ENCODE measurements around the gene IL4I1. TPM values are rescaled to one million over a fixed set of nuclear protein-coding genes. Genes with fewer than 3 reads are reported as not detected.
A peak's percentile ranks its signal among the peaks of the same experiment; 100 is the strongest.

The IL4I1 gene
- total RNA-seq, 1 experiment from 2014 or later, result not detected

GRCh38 chr19:49853852-49854377, 42.8 kb downstream of the IL4I1 start:
- CTCF ChIA-PET, result no interaction called here
- H3K36me3 Mint-ChIP-seq (ENCODE audit: insufficient read depth, unreplicated experiment), result peaks cover 45% of the 10 kb centered on the region
- H3K4me1 Mint-ChIP-seq (ENCODE audit: insufficient read depth, unreplicated experiment), result peaks cover 27% of the 10 kb centered on the region
- H3K27ac Mint-ChIP-seq (ENCODE audit: low read depth, unreplicated experiment), result no peak overlapping the region
- intact Hi-C loops (cut with micrococcal nuclease), result loop anchor here (5.0 to 10.0 kb wide), 2 partner anchors 87 to 179 kb away; partner anchors contain the start of genes AP2A1 and PRMT1
- TF ChIP-seq CTCF (IDR thresholded peaks at IDR 0.05; ENCODE audit: unreplicated experiment), result no peak
- BruUV-seq (replicated peaks), result no TSS peak
- POLR2A ChIA-PET, result interaction anchor here (1.2 to 4.3 kb wide), 2 partner anchors 13 to 16 kb away, joined by 3 to 40 read pairs; no protein-coding TSS in a partner anchor
- H3K4me3 Mint-ChIP-seq (ENCODE audit: unreplicated experiment), result no peak overlapping the region
- no peak for DNase-seq (ENCODE audit: unreplicated experiment)
- H3K9me3 Mint-ChIP-seq (ENCODE audit: unreplicated experiment), result peaks cover 4% of the 10 kb centered on the region
- H3K27me3 Mint-ChIP-seq (ENCODE audit: insufficient read depth, unreplicated experiment), result no peaks in the 10 kb centered on the region

- TF ChIP-seq CTCF (IDR thresholded peaks at IDR 0.05; ENCODE audit: unreplicated experiment), result no peak
- Mint-ChIP-seq H3K9me3 (ENCODE audit: unreplicated experiment) (peaks cover 6% of the 10 kb centered on the region), H3K27me3 (ENCODE audit: insufficient read depth, unreplicated experiment) (no peaks in the 10 kb centered on the region), H3K4me3 (ENCODE audit: unreplicated experiment) (peak overlapping the region; percentile 84), H3K36me3 (ENCODE audit: insufficient read depth, unreplicated experiment) (peaks cover 37% of the 10 kb centered on the region), H3K4me1 (ENCODE audit: insufficient read depth, unreplicated experiment) (peaks cover 32% of the 10 kb centered on the region), H3K27ac (ENCODE audit: low read depth, unreplicated experiment) (no peak overlapping the region)
- BruUV-seq (replicated peaks), result TSS peak; percentile 55
- DNase-seq (ENCODE audit: unreplicated experiment), result no peak
- intact Hi-C loops (cut with micrococcal nuclease), result loop anchor here (5.0 to 10.0 kb wide), 2 partner anchors 85 to 178 kb away; partner anchors contain the start of genes AP2A1 and PRMT1
- ChIA-PET POLR2A (interaction anchor here (0.6 to 4.3 kb wide), 8 partner anchors 8 to 357 kb away, joined by 3 to 40 read pairs (median 5); partner anchors contain the start of genes AP2A1 and MED25), CTCF (interaction anchor here (0.5 to 0.8 kb wide), 2 partner anchors 170 to 180 kb away, joined by 3 to 4 read pairs; no protein-coding TSS in a partner anchor)
These were observed 44.0 kb downstream of the IL4I1 start for GRCh38 chr19:49852631-49853126.

- DNase-seq (ENCODE audit: unreplicated experiment), result no peak
- no peak for TF ChIP-seq CTCF (IDR thresholded peaks at IDR 0.05; ENCODE audit: unreplicated experiment)
- Mint-ChIP-seq H3K4me3 (ENCODE audit: unreplicated experiment) (peak overlapping the region; percentile 84), H3K27ac (ENCODE audit: low read depth, unreplicated experiment) (no peak overlapping the region), H3K9me3 (ENCODE audit: unreplicated experiment) (peaks cover 6% of the 10 kb centered on the region), H3K27me3 (ENCODE audit: insufficient read depth, unreplicated experiment) (no peaks in the 10 kb centered on the region), H3K4me1 (ENCODE audit: insufficient read depth, unreplicated experiment) (peaks cover 32% of the 10 kb centered on the region), H3K36me3 (ENCODE audit: insufficient read depth, unreplicated experiment) (peaks cover 26% of the 10 kb centered on the region)
- BruUV-seq (replicated peaks), result no TSS peak
- ChIA-PET POLR2A (interaction anchor here (0.7 to 4.3 kb wide), 18 partner anchors 8 to 356 kb away, joined by 3 to 40 read pairs (median 8); partner anchors contain the start of genes AKT1S1, AP2A1, ATF5 and FUZ), CTCF (interaction anchor here (0.8 kb wide), 1 partner anchor 179 kb away, joined by 3 read pairs; no protein-coding TSS in a partner anchor)
- intact Hi-C loops (cut with micrococcal nuclease), result loop anchor here (5.0 to 10.0 kb wide), 2 partner anchors 84 to 177 kb away; partner anchors contain the start of genes AP2A1 and PRMT1
These were observed 45.0 kb downstream of the IL4I1 start for GRCh38 chr19:49851456-49852259.

Data from MCF 10A (cell line).